Measurements from ENCODE around the gene CHST11.

The CHST11 gene

GRCh38 chr12:104578453-104578852 lies 121.7 kb downstream of the CHST11 start:
- Histone ChIP-seq H3K9me3 (ENCODE audit: control insufficient read depth, low read length) (no peaks in the 10 kb centered on the region), H3K27me3 (ENCODE audit: control insufficient read depth, insufficient read depth, low read length) (no peaks in the 10 kb centered on the region), H3K36me3 (ENCODE audit: control insufficient read depth, insufficient read depth, low read length) (no peaks in the 10 kb centered on the region), H3K4me1 (ENCODE audit: control insufficient read depth, insufficient read depth, low read length) (no peaks in the 10 kb centered on the region), H3K9ac (ENCODE audit: low read length) (no peak overlapping the region), H3K4me3 (ENCODE audit: low read length) (no peak overlapping the region)

DNA sequence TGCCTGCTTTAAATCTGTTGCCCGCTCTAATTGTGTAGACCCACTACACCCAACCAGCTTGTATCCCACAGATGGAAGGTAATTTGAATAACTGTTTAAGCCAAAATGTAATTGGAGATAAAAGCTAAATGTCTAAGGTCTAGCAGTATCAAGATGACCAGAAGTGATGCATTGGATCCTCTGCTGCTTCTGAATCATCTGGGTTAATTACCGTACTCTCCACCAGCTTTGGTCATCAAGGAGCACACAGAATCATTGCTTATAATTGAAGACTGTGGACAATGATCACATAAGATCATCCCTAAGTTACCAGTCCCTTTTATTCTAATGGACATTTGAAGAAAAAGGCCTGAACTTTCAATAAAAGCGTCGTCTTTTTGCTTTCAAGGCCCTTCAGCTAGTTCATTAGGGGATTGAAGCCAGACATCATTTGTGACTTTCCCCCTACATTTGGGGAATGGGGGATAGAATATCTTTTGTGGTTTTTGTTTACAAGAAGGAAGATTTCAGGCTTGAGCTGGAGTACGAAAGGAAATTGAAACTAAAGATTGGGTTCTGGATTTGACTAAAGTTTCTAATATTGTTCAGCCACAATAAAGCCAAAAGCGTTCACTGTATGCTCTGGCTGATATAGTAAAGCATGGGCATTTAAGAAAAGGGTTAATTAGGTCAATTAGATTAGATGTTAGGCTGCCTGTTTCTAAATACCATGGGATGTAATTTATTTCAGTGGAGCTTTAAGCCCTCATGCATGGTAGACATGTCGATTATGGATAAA lies 123.2 kb downstream of the CHST11 start:
- H3K4me1 ChIP-seq (ENCODE audit: control insufficient read depth, insufficient read depth, low read length), result no peaks in the 10 kb centered on the region
- no peaks in the 10 kb centered on the region for H3K27me3 ChIP-seq (ENCODE audit: control insufficient read depth, insufficient read depth, low read length)
- H3K36me3 ChIP-seq (ENCODE audit: control insufficient read depth, insufficient read depth, low read length), result no peaks in the 10 kb centered on the region
- H3K4me3 ChIP-seq (ENCODE audit: low read length), result no peak overlapping the region
- no peak overlapping the region for H3K9ac ChIP-seq (ENCODE audit: low read length)
- H3K9me3 ChIP-seq (ENCODE audit: control insufficient read depth, low read length), result no peaks in the 10 kb centered on the region

GRCh38 chr12:104581005-104581570 lies 124.3 kb downstream of the CHST11 start:
- Histone ChIP-seq H3K4me3 (ENCODE audit: low read length) (no peak overlapping the region), H3K27me3 (ENCODE audit: control insufficient read depth, insufficient read depth, low read length) (no peaks in the 10 kb centered on the region), H3K36me3 (ENCODE audit: control insufficient read depth, insufficient read depth, low read length) (no peaks in the 10 kb centered on the region), H3K9ac (ENCODE audit: low read length) (no peak overlapping the region), H3K9me3 (ENCODE audit: control insufficient read depth, low read length) (no peaks in the 10 kb centered on the region), H3K4me1 (ENCODE audit: control insufficient read depth, insufficient read depth, low read length) (no peaks in the 10 kb centered on the region)

- Histone ChIP-seq H3K27me3 (ENCODE audit: control insufficient read depth, insufficient read depth, low read length) (no peaks in the 10 kb centered on the region), H3K9ac (ENCODE audit: low read length) (no peak overlapping the region), H3K4me3 (ENCODE audit: low read length) (no peak overlapping the region), H3K36me3 (ENCODE audit: control insufficient read depth, insufficient read depth, low read length) (no peaks in the 10 kb centered on the region), H3K9me3 (ENCODE audit: control insufficient read depth, low read length) (no peaks in the 10 kb centered on the region), H3K4me1 (ENCODE audit: control insufficient read depth, insufficient read depth, low read length) (no peaks in the 10 kb centered on the region)
Measured at GRCh38 chr12:104582739-104583138, 126.0 kb downstream of the CHST11 start.

- no peaks in the 10 kb centered on the region for H3K36me3 ChIP-seq (ENCODE audit: control insufficient read depth, insufficient read depth, low read length)
- H3K9me3 ChIP-seq (ENCODE audit: control insufficient read depth, low read length), result no peaks in the 10 kb centered on the region
- H3K9ac ChIP-seq (ENCODE audit: low read length), result no peak overlapping the region
- H3K4me3 ChIP-seq (ENCODE audit: low read length), result no peak overlapping the region
- no peaks in the 10 kb centered on the region for H3K4me1 ChIP-seq (ENCODE audit: control insufficient read depth, insufficient read depth, low read length)
- no peaks in the 10 kb centered on the region for H3K27me3 ChIP-seq (ENCODE audit: control insufficient read depth, insufficient read depth, low read length)
Measured at GRCh38 chr12:104583301-104583700, 126.6 kb downstream of the CHST11 start.

DNA sequence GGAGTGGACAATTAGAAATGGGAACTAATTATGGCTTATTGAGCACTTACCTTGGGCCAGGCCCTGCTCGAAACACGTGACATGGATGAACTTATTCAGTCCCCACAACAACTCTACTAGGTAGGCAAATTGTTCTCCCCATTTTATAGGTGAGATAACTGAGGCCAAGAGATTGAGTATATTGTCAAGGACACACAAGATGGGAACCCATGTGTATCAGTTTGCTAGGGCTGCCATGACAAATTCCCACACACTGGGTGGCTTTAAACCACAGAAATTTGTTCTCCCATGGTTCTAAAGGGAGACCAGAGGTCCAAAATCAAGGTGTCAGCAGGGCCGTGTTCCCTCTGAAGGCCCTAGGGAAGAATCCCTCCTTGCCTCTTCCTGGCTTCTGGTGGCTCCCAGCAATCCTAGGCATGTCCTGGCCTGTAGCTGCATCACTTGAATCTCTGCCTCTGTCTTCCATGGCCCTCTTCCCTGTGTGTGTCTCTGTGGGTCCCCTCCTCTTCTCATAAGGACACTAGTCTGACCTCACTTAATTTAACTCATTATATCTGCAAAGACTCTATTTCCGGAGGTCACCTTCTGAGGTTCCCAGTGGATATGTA lies 128.8 kb downstream of the CHST11 start:
- Histone ChIP-seq H3K9me3 (ENCODE audit: control insufficient read depth, low read length) (no peaks in the 10 kb centered on the region), H3K36me3 (ENCODE audit: control insufficient read depth, insufficient read depth, low read length) (no peaks in the 10 kb centered on the region), H3K4me1 (ENCODE audit: control insufficient read depth, insufficient read depth, low read length) (no peaks in the 10 kb centered on the region), H3K4me3 (ENCODE audit: low read length) (no peak overlapping the region), H3K9ac (ENCODE audit: low read length) (no peak overlapping the region), H3K27me3 (ENCODE audit: control insufficient read depth, insufficient read depth, low read length) (no peaks in the 10 kb centered on the region)

GRCh38 chr12:104586351-104586919 lies 129.7 kb downstream of the CHST11 start:
- no peaks in the 10 kb centered on the region for H3K9me3 ChIP-seq (ENCODE audit: control insufficient read depth, low read length)
- no peaks in the 10 kb centered on the region for H3K36me3 ChIP-seq (ENCODE audit: control insufficient read depth, insufficient read depth, low read length)
- no peaks in the 10 kb centered on the region for H3K27me3 ChIP-seq (ENCODE audit: control insufficient read depth, insufficient read depth, low read length)
- no peaks in the 10 kb centered on the region for H3K4me1 ChIP-seq (ENCODE audit: control insufficient read depth, insufficient read depth, low read length)
- H3K4me3 ChIP-seq (ENCODE audit: low read length), result no peak overlapping the region
- no peak overlapping the region for H3K9ac ChIP-seq (ENCODE audit: low read length)

DNA sequence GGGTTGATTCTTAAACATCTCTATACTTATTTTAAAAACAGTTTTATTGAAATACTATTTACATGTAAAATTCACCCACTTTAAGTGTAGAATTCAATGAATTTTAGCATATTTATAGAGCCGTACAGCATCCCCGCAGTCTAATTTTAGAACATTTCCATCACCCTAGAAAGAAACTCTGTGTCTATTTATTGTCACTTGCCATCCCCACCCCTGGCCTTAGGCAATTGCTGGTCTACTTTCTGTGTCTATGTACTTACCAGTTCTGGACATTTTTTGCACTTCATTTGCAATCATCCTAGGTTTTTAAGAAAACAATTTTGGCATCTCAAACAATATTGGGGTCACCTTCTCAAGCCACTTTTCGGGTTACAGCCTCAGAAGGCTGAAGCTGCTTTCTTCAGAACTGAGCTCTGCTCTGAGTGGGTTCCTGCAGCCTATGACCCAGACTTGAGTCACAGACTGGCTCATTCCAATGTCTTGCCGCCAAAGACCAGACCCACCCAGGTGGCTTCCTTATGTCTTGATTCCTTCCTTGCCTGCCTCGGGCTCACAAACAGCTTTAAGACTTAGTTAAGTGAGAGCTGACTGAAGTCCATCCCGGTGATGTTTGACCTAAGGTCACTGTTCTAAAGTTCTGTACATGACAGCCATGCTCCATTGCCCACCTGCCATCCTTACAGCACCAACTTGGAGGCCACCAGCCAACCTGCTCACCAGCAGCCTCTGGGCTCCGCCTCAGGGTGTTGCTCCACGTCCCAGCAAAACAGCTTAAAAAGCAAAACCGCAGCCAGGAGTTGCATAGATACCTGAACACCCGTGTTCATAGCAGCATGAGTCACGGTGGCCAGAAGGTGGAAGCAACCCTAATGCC lies 131.5 kb downstream of the CHST11 start:
- no peaks in the 10 kb centered on the region for H3K27me3 ChIP-seq (ENCODE audit: control insufficient read depth, insufficient read depth, low read length)

GRCh38 chr12:104588921-104589590 lies 132.3 kb downstream of the CHST11 start:
- Histone ChIP-seq H3K4me1 (ENCODE audit: control insufficient read depth, insufficient read depth, low read length) (no peaks in the 10 kb centered on the region), H3K4me3 (ENCODE audit: low read length) (no peak overlapping the region), H3K9ac (ENCODE audit: low read length) (no peak overlapping the region), H3K27me3 (ENCODE audit: control insufficient read depth, insufficient read depth, low read length) (no peaks in the 10 kb centered on the region), H3K9me3 (ENCODE audit: control insufficient read depth, low read length) (no peaks in the 10 kb centered on the region), H3K36me3 (ENCODE audit: control insufficient read depth, insufficient read depth, low read length) (no peaks in the 10 kb centered on the region)

More for the DNA sequence above, 131.5 kb downstream of the CHST11 start:
- no peak overlapping the region for H3K9ac ChIP-seq (ENCODE audit: low read length)
- H3K4me3 ChIP-seq (ENCODE audit: low read length), result no peak overlapping the region
- no peaks in the 10 kb centered on the region for H3K9me3 ChIP-seq (ENCODE audit: control insufficient read depth, low read length)
- no peaks in the 10 kb centered on the region for H3K36me3 ChIP-seq (ENCODE audit: control insufficient read depth, insufficient read depth, low read length)
- no peaks in the 10 kb centered on the region for H3K4me1 ChIP-seq (ENCODE audit: control insufficient read depth, insufficient read depth, low read length)

- H3K4me1 ChIP-seq (ENCODE audit: control insufficient read depth, insufficient read depth, low read length), result no peaks in the 10 kb centered on the region
Measured at GRCh38 chr12:104590022-104590421, 133.3 kb downstream of the CHST11 start.

GRCh38 chr12:104591257-104591885 lies 134.6 kb downstream of the CHST11 start:
- Histone ChIP-seq H3K9me3 (ENCODE audit: control insufficient read depth, low read length) (no peaks in the 10 kb centered on the region), H3K36me3 (ENCODE audit: control insufficient read depth, insufficient read depth, low read length) (no peaks in the 10 kb centered on the region), H3K27me3 (ENCODE audit: control insufficient read depth, insufficient read depth, low read length) (no peaks in the 10 kb centered on the region), H3K9ac (ENCODE audit: low read length) (no peak overlapping the region), H3K4me3 (ENCODE audit: low read length) (no peak overlapping the region), H3K4me1 (ENCODE audit: control insufficient read depth, insufficient read depth, low read length) (no peaks in the 10 kb centered on the region)

More at GRCh38 chr12:104590022-104590421, 133.3 kb downstream of the CHST11 start:
- H3K9ac ChIP-seq (ENCODE audit: low read length), result no peak overlapping the region
- no peaks in the 10 kb centered on the region for H3K9me3 ChIP-seq (ENCODE audit: control insufficient read depth, low read length)
- no peak overlapping the region for H3K4me3 ChIP-seq (ENCODE audit: low read length)
- no peaks in the 10 kb centered on the region for H3K36me3 ChIP-seq (ENCODE audit: control insufficient read depth, insufficient read depth, low read length)
- no peaks in the 10 kb centered on the region for H3K27me3 ChIP-seq (ENCODE audit: control insufficient read depth, insufficient read depth, low read length)
